ENCODE results near the gene SLC12A2. TPM values are rescaled to one million over a fixed set of nuclear protein-coding genes. Genes with fewer than 3 reads are reported as not detected.

Gene SLC12A2
- polyA plus RNA-seq, 1 donor (not counting 4 experiments of a cell fraction or from before 2014, with no cell fraction given): 15.5 TPM

DNA sequence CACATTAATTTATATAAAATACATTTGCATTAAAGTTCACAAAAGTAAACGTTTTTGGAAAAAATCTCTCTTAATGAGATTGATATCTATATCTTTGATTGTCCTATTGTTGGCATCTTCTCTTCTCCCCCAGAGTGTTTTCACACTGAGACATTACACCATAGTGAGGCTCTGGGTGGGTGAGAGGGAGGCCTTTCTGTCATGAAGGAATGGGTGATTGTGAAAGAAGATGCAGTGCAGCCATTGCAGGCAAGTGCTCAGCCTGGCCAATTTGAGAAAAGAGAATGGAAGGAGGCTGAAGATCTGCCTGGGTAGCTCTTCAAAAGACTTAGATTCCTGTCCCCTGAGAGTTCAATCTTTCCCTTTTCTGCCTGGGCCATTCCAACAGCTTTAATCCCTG is 140.8 kb downstream of the SLC12A2 start:
- Histone ChIP-seq H3K27ac (ENCODE audit: control insufficient read depth, insufficient read depth, low read length) (no peak overlapping the region), H3K79me2 (ENCODE audit: control insufficient read depth, insufficient read depth, low read length) (no peaks in the 10 kb centered on the region), H3K9me3 (ENCODE audit: control insufficient read depth, low read depth, low read length) (no peaks in the 10 kb centered on the region), H3K9ac (ENCODE audit: control insufficient read depth, extremely low read depth, insufficient read depth, low read length) (no peak overlapping the region), H4K20me1 (ENCODE audit: control insufficient read depth, extremely low read depth, insufficient read depth, low read length) (no peaks in the 10 kb centered on the region), H3K4me3 (ENCODE audit: control insufficient read depth in 2 of 3, extremely low read depth in 1 of 3, insufficient read depth in 2 of 3, low read depth in 1 of 3, low read length in 3 of 3) (no peak overlapping the region), H3K4me1 (ENCODE audit: control insufficient read depth, extremely low read depth, insufficient read depth, low read length) (peaks cover 9% of the 10 kb centered on the region), H3K27me3 (ENCODE audit: control insufficient read depth, extremely low read depth, insufficient read depth, low read length) (no peaks in the 10 kb centered on the region), H3K4me2 (ENCODE audit: control insufficient read depth, extremely low read depth, insufficient read depth, low read depth, low read length) (no peak overlapping the region), H2AFZ (ENCODE audit: control insufficient read depth, low read length) (no peak overlapping the region), H3K9me1 (ENCODE audit: control insufficient read depth, extremely low read depth, insufficient read depth, low read length) (no peaks in the 10 kb centered on the region), H3K36me3 (ENCODE audit: control insufficient read depth in 2 of 2, extremely low read depth in 1 of 2, insufficient read depth in 2 of 2, low read length in 2 of 2) (no peaks in the 10 kb centered on the region)
- TF ChIP-seq EZH2 (IDR thresholded peaks at IDR 0.05; ENCODE audit: low read length) (no peak), CTCF (optimal IDR thresholded peaks at IDR 0.05 in 1 of 3, IDR thresholded peaks at IDR 0.05 in 1 of 3, conservative IDR thresholded peaks at IDR 0.05 in 1 of 3; ENCODE audit: extremely low read depth in 1 of 3, insufficient read depth in 2 of 3, low read length in 3 of 3) (no peak)
- FAIRE-seq (no peak), DNase-seq (ENCODE audit: low read depth, low spot score) (no peak)
- dilution Hi-C loops (cut with MboI; ENCODE audit: extremely low pct_ligation_motif_present, low sequenced_read_pairs): no loop called here

- FAIRE-seq (no peak), DNase-seq (ENCODE audit: low read depth, low spot score) (no peak)
- H3K4me3 ChIP-seq (ENCODE audit: control insufficient read depth in 2 of 3, extremely low read depth in 1 of 3, insufficient read depth in 2 of 3, low read depth in 1 of 3, low read length in 3 of 3): no peak overlapping the region
- peaks cover 9% of the 10 kb centered on the region for H3K4me1 ChIP-seq (ENCODE audit: control insufficient read depth, extremely low read depth, insufficient read depth, low read length)
- no peak overlapping the region for H3K4me2 ChIP-seq (ENCODE audit: control insufficient read depth, extremely low read depth, insufficient read depth, low read depth, low read length)
- H2AFZ ChIP-seq (ENCODE audit: control insufficient read depth, low read length): no peak overlapping the region
- H3K36me3 ChIP-seq (ENCODE audit: control insufficient read depth in 2 of 2, extremely low read depth in 1 of 2, insufficient read depth in 2 of 2, low read length in 2 of 2): no peaks in the 10 kb centered on the region
- H3K9ac ChIP-seq (ENCODE audit: control insufficient read depth, extremely low read depth, insufficient read depth, low read length): no peak overlapping the region
- H3K9me1 ChIP-seq (ENCODE audit: control insufficient read depth, extremely low read depth, insufficient read depth, low read length): no peaks in the 10 kb centered on the region
- no peak overlapping the region for H3K27ac ChIP-seq (ENCODE audit: control insufficient read depth, insufficient read depth, low read length)
- no peak for TF ChIP-seq EZH2 (IDR thresholded peaks at IDR 0.05; ENCODE audit: low read length)
- TF ChIP-seq CTCF (optimal IDR thresholded peaks at IDR 0.05 in 1 of 3, IDR thresholded peaks at IDR 0.05 in 1 of 3, conservative IDR thresholded peaks at IDR 0.05 in 1 of 3; ENCODE audit: extremely low read depth in 1 of 3, insufficient read depth in 2 of 3, low read length in 3 of 3): no peak
- no peaks in the 10 kb centered on the region for H3K79me2 ChIP-seq (ENCODE audit: control insufficient read depth, insufficient read depth, low read length)
- H3K27me3 ChIP-seq (ENCODE audit: control insufficient read depth, extremely low read depth, insufficient read depth, low read length): no peaks in the 10 kb centered on the region
- no peaks in the 10 kb centered on the region for H3K9me3 ChIP-seq (ENCODE audit: control insufficient read depth, low read depth, low read length)
- H4K20me1 ChIP-seq (ENCODE audit: control insufficient read depth, extremely low read depth, insufficient read depth, low read length): no peaks in the 10 kb centered on the region
- dilution Hi-C loops (cut with MboI; ENCODE audit: extremely low pct_ligation_motif_present, low sequenced_read_pairs): no loop called here
These were observed 141.9 kb downstream of the SLC12A2 start for GRCh38 chr5:128225245-128226030.

Data from keratinocyte (primary cell).